B cell (primary cell): ENCODE measurements around the gene MRPL34. TPM values are rescaled to one million over a fixed set of nuclear protein-coding genes. Genes with fewer than 3 reads are reported as not detected.

Experiments
- ATAC-seq: fragments of 200-7000 bp; cut with Tn5 transposase; one replicate; pipeline ENCODE4 v1.10.0; 2021; ENCODE audit warnings: low read depth, mild to moderate bottlenecking, moderate number of reproducible peaks, moderate library complexity
- CTCF ChIA-PET: fragments of 350-600 bp; sonication (Branson Sonifier 250); formaldehyde crosslinking; loops from one replicate; lab custom pipeline; 2021; ENCODE audit warnings: antibody characterized with exemption, inconsistent platforms; lab: Charles Lee
- POLR2A ChIA-PET: fragments of 350-600 bp; sonication (Branson Sonifier 250); formaldehyde crosslinking; loops from one replicate; lab custom pipeline; 2021; ENCODE audit warnings: antibody characterized with exemption; lab: Charles Lee
- DNase-seq: peaks from one replicate; pipeline ENCODE4 v3.0.0; 2013
- H2AFZ ChIP-seq: 2 replicates; pipeline ENCODE4 v1.6.1; 2012; ENCODE audit warnings: mild to moderate bottlenecking, low read depth, low read length; ENCODE audit not compliant: insufficient read depth, poor library complexity, severe bottlenecking
- H3K27ac ChIP-seq, 2 donors: 1 replicate in 1 of 2; 2 replicates in 1 of 2; pipeline ENCODE4 v1.5.1; 2012 to 2013; ENCODE audit warnings: low read length in 2 of 2, mild to moderate bottlenecking in 2 of 2, moderate library complexity in 1 of 2
- H3K27me3 ChIP-seq, 4 experiments: fragments of 200-600 bp in 1 of 4; sonication (generic) in 1 of 4; replicated peaks in 1 of 4; 1 replicate in 2 of 4; 2 replicates in 2 of 4; pipeline versions ENCODE4 v1.6.1 to v1.7.0; 2013 to 2016; ENCODE audit warnings: low read length in 3 of 4, mild to moderate bottlenecking in 2 of 4, mixed read lengths in 1 of 4, moderate library complexity in 1 of 4; ENCODE audit not compliant: insufficient read depth in 4 of 4, control insufficient read depth in 3 of 4; ENCODE audit errors: control extremely low read depth in 1 of 4
- H3K36me3 ChIP-seq, 2 experiments: replicated peaks in 1 of 2; 1 replicate in 1 of 2; 2 replicates in 1 of 2; pipeline versions ENCODE4 v1.6.1 to v1.7.1; 2013; ENCODE audit warnings: low read length in 1 of 2; ENCODE audit not compliant: insufficient read depth in 2 of 2, control insufficient read depth in 1 of 2; ENCODE audit errors: control extremely low read depth in 1 of 2, extremely low read depth in 1 of 2
- H3K4me1 ChIP-seq, 2 donors: fragments of 200-600 bp in 1 of 2; sonication (generic) in 1 of 2; 1 replicate in 1 of 2; 2 replicates in 1 of 2; pipeline versions ENCODE4 v1.5.1 to v1.6.1; 2013 to 2017; ENCODE audit warnings: low read length in 2 of 2; ENCODE audit not compliant: control insufficient read depth in 2 of 2, insufficient read depth in 2 of 2
- H3K4me2 ChIP-seq: replicated peaks from 2 replicates; pipeline ENCODE3; 2012; ENCODE audit warnings: mild to moderate bottlenecking, low read depth, low read length; ENCODE audit not compliant: poor library complexity, severe bottlenecking
- H3K4me3 ChIP-seq, 5 experiments: fragments of 200-600 bp in 1 of 5; sonication (generic) in 1 of 5; 1 replicate in 3 of 5; 2 replicates in 2 of 5; pipeline versions ENCODE4 v1.5.1 to v1.7.0; 2011 to 2016; ENCODE audit warnings: low read length in 4 of 5, mild to moderate bottlenecking in 4 of 5, low read depth in 2 of 5, control low read depth in 1 of 5, moderate library complexity in 1 of 5; ENCODE audit not compliant: insufficient read depth in 1 of 5; ENCODE audit errors: control extremely low read depth in 1 of 5, extremely low read depth in 1 of 5
- H3K79me2 ChIP-seq: fragments of 200-600 bp; sonication (generic); one replicate; pipeline ENCODE4 v1.6.0; 2016; ENCODE audit warnings: low read length; ENCODE audit not compliant: control insufficient read depth, insufficient read depth
- H3K9ac ChIP-seq: fragments of 200-600 bp; sonication (generic); 2 replicates; pipeline ENCODE4 v1.6.1; 2017; ENCODE audit warnings: mild to moderate bottlenecking, low read length, moderate library complexity
- H3K9me3 ChIP-seq, 3 donors: one replicate each; pipeline versions ENCODE4 v1.6.1 to v1.7.1; 2013; ENCODE audit warnings: low read length in 2 of 3; ENCODE audit not compliant: control insufficient read depth in 2 of 3, insufficient read depth in 1 of 3; ENCODE audit errors: control extremely low read depth in 1 of 3
- H4K20me1 ChIP-seq: 2 replicates; pipeline ENCODE4 v1.6.0; 2012; ENCODE audit warnings: mild to moderate bottlenecking, low read length; ENCODE audit not compliant: insufficient read depth, control insufficient read depth, poor library complexity, severe bottlenecking
- H3K27ac Mint-ChIP-seq: one replicate; pipeline ENCODE4 v1.8.0; 2021; ENCODE audit warnings: mixed read lengths
- H3K27me3 Mint-ChIP-seq: one replicate; pipeline ENCODE4 v1.8.0; 2021; ENCODE audit warnings: mixed read lengths
- H3K4me1 Mint-ChIP-seq: one replicate; pipeline ENCODE4 v1.8.0; 2021; ENCODE audit warnings: mixed read lengths
- H3K4me3 Mint-ChIP-seq: one replicate; pipeline ENCODE4 v1.8.0; 2021; ENCODE audit warnings: mixed read lengths
- H3K9me3 Mint-ChIP-seq: one replicate; pipeline ENCODE4 v1.8.0; 2022; ENCODE audit warnings: mixed read lengths; ENCODE audit not compliant: insufficient read depth
- EZH2 ChIP-seq: IDR thresholded peaks from 2 replicates; pipeline ENCODE4 v1.6.1; 2012; ENCODE audit warnings: borderline replicate concordance, low read depth, mild to moderate bottlenecking, moderate library complexity, low read length; ENCODE audit not compliant: insufficient read depth, poor library complexity, severe bottlenecking
- WGBS: methylation state at CpG from one replicate; pipeline ENCODE4 v1.1.5; 2013; ENCODE audit warnings: missing lambda C conversion rate; ENCODE audit not compliant: insufficient coverage; 5-methylcytosine and 5-hydroxymethylcytosine counted together
- intact Hi-C: fragments of 100-400 bp; cut with micrococcal nuclease; formaldehyde crosslinking; loops from one replicate; pipeline ENCODE4 v1.10.0; 2022
- polyA plus RNA-seq: library from polyadenylated mRNA; depleted of rRNA; stranded (reverse); fragments of >200 nt; gene quantifications from 2 replicates; pipeline ENCODE4 v1.2.3, GENCODE V29; 2012
- total RNA-seq, 2 donors: library from RNA; stranded (reverse); fragments of 120-200 nt in 1 of 2; gene quantifications; 1 replicate in 1 of 2; 2 replicates in 1 of 2; pipeline versions ENCODE4 v1.2.3 to v1.2.4, GENCODE V29; 2013 to 2022
- TF ChIP-seq, protein P1 (sequence below): fragments of 200-600 bp; IDR thresholded peaks from one replicate; pipeline ENCODE4 v1.8.0; 2022; ENCODE audit warnings: antibody characterized with exemption, mild to moderate bottlenecking

Gene MRPL34
- total and polyA plus RNA-seq, 2 donors (not counting 1 experiment from before 2014, with no cell fraction given), result 16.5 to 45.7 TPM

- Histone ChIP-seq H3K79me2 (peaks cover 9% of the 10 kb centered on the region), H4K20me1 (no peaks in the 10 kb centered on the region), H3K9ac (peak within 1 kb of the TSS; percentile 90), H3K27me3 (peaks cover 0 to 6% (median 0%) of the 10 kb centered on the region in 4 experiments), H3K4me3 (peak within 1 kb of the TSS; percentile 55 to 97 (median 85)), H3K4me1 (peaks cover 19 to 33% of the 10 kb centered on the region in 2 donors), H3K4me2 (peak within 1 kb of the TSS; percentile 99), H3K27ac (peak within 1 kb of the TSS; percentile 39 to 85), H3K9me3 (peaks cover 0 to 10% (median 0%) of the 10 kb centered on the region in 3 donors), H2AFZ (peak within 1 kb of the TSS; percentile 100), H3K36me3 (no peaks in the 10 kb centered on the region)
- Mint-ChIP-seq H3K9me3 (no peaks in the 10 kb centered on the region), H3K27ac (peak within 1 kb of the TSS; percentile 92), H3K4me3 (peak within 1 kb of the TSS; percentile 92), H3K27me3 (no peaks in the 10 kb centered on the region), H3K4me1 (peaks cover 40% of the 10 kb centered on the region)
- under 1% methylated on average over 41 of the region's 41 CpGs for WGBS
- TF ChIP-seq, protein P1, sequence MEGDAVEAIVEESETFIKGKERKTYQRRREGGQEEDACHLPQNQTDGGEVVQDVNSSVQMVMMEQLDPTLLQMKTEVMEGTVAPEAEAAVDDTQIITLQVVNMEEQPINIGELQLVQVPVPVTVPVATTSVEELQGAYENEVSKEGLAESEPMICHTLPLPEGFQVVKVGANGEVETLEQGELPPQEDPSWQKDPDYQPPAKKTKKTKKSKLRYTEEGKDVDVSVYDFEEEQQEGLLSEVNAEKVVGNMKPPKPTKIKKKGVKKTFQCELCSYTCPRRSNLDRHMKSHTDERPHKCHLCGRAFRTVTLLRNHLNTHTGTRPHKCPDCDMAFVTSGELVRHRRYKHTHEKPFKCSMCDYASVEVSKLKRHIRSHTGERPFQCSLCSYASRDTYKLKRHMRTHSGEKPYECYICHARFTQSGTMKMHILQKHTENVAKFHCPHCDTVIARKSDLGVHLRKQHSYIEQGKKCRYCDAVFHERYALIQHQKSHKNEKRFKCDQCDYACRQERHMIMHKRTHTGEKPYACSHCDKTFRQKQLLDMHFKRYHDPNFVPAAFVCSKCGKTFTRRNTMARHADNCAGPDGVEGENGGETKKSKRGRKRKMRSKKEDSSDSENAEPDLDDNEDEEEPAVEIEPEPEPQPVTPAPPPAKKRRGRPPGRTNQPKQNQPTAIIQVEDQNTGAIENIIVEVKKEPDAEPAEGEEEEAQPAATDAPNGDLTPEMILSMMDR, result no peak
- no peak for TF ChIP-seq EZH2
- intact Hi-C loops, result loop anchor here (1.0 kb wide), 7 partner anchors 28 to 132 kb away; partner anchors contain the start of genes BABAM1, BST2, DDA1 and USE1
- CTCF ChIA-PET, result interaction anchor here (1.0 kb wide), 1 partner anchor 32 kb away, joined by 4 read pairs; no protein-coding TSS in a partner anchor
- DNase-seq, result peak; percentile 97
- peak; percentile 88 for ATAC-seq
- POLR2A ChIA-PET, result no interaction called here
Observed at GRCh38 chr19:17336872-17337674, 31.4 kb downstream of the MRPL34 start, which contains the start of gene GTPBP3. Gene GTPBP3, plus strand, starts transcription at chr19:17337553. Its CDS starts 59 bp downstream, at chr19:17337612.
